Cardiac fibroblast (primary cell): ENCODE results near the gene AAGAB.
"Not testable (repeated sequence)": the region's sequence is repeated elsewhere in the genome, so short reads cannot be mapped to it uniquely, and the experiment has no call there.

Source experiments
- DNase-seq, 2 donors: peaks; one replicate each; pipeline versions ENCODE4 v3.0.0 to v3.0.0-alpha.2; 2010; ENCODE audit warnings: low read depth in 2 of 2
- H3K4me3 ChIP-seq, 2 donors: replicated peaks in 1 of 2; 1 replicate in 1 of 2; 2 replicates in 1 of 2; pipeline ENCODE4 v1.5.1; 2011; ENCODE audit warnings: low read depth in 2 of 2, low read length in 2 of 2, mild to moderate bottlenecking in 2 of 2, moderate library complexity in 1 of 2
- TF ChIP-seq, protein P1 (sequence below): IDR thresholded peaks from one replicate; pipeline ENCODE4 v1.5.1; 2011; ENCODE audit warnings: low read depth, mild to moderate bottlenecking, low read length, inconsistent platforms

The AAGAB gene

DNA sequence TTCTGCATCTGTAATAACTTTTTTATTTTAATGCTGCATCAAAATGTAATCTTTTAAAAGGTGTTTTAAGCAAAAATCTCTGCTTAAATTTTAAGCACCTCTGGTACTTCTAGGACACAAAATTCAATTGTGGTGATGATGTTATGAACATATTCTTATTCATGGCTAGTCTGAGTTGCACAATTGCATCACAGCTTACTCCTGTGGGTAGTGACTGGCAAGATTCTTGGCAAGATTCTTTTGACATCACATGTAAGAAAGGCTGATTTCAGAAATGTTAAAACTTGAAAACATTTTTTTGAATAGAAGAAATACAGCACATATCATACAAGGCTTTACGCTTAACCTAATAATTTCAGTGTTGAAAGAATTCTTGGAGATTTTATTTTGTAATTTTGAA lies 35.9 kb upstream of the AAGAB start:
- TF ChIP-seq, protein P1, sequence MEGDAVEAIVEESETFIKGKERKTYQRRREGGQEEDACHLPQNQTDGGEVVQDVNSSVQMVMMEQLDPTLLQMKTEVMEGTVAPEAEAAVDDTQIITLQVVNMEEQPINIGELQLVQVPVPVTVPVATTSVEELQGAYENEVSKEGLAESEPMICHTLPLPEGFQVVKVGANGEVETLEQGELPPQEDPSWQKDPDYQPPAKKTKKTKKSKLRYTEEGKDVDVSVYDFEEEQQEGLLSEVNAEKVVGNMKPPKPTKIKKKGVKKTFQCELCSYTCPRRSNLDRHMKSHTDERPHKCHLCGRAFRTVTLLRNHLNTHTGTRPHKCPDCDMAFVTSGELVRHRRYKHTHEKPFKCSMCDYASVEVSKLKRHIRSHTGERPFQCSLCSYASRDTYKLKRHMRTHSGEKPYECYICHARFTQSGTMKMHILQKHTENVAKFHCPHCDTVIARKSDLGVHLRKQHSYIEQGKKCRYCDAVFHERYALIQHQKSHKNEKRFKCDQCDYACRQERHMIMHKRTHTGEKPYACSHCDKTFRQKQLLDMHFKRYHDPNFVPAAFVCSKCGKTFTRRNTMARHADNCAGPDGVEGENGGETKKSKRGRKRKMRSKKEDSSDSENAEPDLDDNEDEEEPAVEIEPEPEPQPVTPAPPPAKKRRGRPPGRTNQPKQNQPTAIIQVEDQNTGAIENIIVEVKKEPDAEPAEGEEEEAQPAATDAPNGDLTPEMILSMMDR: no peak
- DNase-seq: peak; percentile 29 to 58

DNA sequence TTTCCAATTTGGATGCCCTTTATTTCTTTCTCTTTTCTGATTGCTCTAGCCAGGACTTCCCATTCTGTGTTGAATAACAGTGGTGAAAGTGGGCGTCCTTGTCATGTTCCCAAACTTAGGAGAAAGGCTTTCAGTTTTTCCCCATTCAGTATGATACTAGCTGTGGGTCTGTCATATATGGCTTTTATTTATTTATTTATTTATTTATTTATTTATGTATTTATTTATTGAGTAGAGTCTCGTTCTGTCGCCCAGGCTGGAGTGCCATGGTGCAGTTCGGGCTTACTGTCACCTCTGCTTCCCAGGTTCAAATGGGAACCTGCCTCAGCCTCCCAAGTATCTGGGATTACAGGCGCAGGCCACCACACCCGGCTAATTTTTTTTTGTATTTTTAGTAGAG lies 31.9 kb upstream of the AAGAB start:
- not testable (repeated sequence) for H3K4me3 ChIP-seq, DNase-seq

More for the DNA sequence above, 35.9 kb upstream of the AAGAB start:
- no peak overlapping the region for H3K4me3 ChIP-seq

DNA sequence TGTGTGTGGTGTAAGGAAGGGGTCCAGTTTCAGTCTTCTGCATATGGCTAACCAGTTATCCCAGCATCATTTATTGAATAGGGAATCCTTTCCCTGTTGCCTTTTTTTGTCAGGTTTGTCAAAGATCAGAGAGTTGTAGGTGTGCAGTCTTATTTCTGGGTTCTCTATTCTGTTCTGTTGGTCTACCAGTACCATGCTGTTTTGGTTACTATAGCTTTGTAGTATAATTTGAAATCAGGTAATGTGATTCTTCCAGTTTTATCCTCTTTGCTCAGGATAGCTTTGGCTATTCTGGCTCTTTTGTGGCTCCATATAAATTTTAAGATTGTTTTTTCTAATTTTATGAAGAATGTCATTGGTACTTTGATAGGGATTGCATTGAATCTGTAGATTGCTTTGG lies 31.2 kb upstream of the AAGAB start:
- H3K4me3 ChIP-seq: not testable (repeated sequence)

DNA sequence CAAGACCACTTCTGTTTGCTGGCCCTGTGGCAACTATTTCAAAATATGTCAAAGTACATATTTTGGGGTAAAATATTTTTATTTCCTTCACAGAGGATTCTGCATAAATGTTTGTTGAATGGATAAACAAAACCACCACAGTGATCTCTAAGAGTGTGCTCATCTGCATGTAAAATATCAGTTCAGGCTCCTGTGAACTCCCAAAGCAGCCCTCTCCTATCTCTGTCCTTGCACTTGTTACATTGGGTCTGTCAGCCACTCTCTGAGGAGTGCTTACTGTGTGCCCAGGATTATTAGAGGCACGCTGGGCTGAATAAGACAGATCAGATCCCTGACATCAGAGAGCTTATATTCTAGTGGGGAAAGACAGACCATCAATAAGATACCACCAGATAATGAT lies 27.3 kb upstream of the AAGAB start:
- TF ChIP-seq, protein P1: no peak
- no peak for DNase-seq
- no peak overlapping the region for H3K4me3 ChIP-seq

More for the DNA sequence above, 31.2 kb upstream of the AAGAB start:
- not testable (repeated sequence) for DNase-seq

DNA sequence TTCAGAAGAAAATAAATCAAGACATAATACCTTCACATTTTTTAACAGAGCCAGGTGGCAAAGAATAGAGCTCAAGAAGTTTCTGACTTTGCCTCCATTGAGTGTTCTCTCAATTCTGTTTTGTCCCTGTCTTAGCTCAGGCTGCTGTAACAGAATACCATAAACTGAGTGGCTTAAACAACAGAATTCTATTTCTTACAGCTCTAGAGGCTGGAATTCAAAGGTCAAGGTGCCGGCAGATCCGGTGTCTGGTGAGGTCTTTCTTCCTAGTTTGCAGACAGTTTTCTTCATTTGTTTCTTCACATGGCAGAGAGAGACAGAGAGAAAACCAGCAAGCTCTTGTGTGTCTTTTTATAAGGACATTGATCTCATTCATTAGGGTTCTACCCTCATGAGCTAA lies 25.8 kb upstream of the AAGAB start:
- DNase-seq: no peak
- no peak overlapping the region for H3K4me3 ChIP-seq
- TF ChIP-seq, protein P1: no peak

DNA sequence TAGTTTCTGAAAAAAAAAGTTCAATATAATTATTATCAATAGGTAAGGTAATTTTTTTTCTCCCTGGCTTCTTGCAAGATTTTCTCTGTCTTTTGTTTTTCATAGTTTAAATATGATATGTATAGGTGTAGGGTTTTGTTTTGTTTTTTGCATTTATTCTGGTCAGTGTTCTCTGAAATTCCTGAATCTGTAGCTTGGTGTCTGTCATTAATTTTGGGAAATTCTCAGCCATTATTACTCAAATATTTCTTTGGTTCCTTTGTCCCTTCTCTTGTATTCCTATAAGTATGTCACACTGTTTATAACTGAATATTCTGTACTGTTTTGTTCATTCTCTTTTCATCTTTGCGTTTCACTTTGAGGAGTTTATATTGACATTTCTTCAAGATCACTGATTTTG lies 22.2 kb upstream of the AAGAB start:
- TF ChIP-seq, protein P1: no peak
- H3K4me3 ChIP-seq: no peak overlapping the region
- no peak for DNase-seq

DNA sequence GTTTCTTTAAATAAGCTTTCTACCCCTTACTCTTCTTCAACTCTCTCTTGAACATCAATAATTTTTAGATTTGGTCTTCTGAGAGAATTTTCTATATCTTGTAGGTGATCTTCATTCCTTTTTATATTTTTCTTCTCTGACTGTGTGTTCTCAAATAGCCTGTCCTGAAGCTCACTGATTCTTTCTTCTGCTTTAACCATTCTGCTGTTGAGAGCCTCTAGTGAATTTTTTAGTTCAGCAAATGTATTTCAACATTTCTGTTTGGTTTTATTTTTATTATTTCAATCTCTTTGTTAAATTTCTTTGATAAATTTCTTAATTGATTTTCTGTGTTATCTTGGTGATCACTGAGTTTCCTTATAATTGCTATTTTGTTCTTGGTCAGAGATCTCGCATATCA lies 19.8 kb upstream of the AAGAB start:
- H3K4me3 ChIP-seq: no peak overlapping the region
- TF ChIP-seq, protein P1: no peak

More for the DNA sequence above, 19.8 kb upstream of the AAGAB start:
- DNase-seq: no peak
